Fibroblast of peridontal ligament (primary cell): ENCODE results near the gene MAEA.
"Not testable (repeated sequence)": the region's sequence is repeated elsewhere in the genome, so short reads cannot be mapped to it uniquely, and the experiment has no call there.

Experiments used
- DNase-seq: peaks from one replicate; pipeline ENCODE4 v3.0.0-alpha.2; 2010; ENCODE audit errors: extremely low read depth

The MAEA gene

GRCh38 chr4:1279253-1279652 lies 10.4 kb upstream of the MAEA start:
- DNase-seq: no peak

GRCh38 chr4:1283711-1284110 lies 6.0 kb upstream of the MAEA start:
- no peak for DNase-seq

GRCh38 chr4:1285151-1285789 lies 4.4 kb upstream of the MAEA start:
- DNase-seq: no peak

GRCh38 chr4:1285790-1286553 lies 3.7 kb upstream of the MAEA start:
- no peak for DNase-seq

GRCh38 chr4:1288786-1289185 lies 905 bp upstream of the MAEA start:
- no peak for DNase-seq

GRCh38 chr4:1290165-1290977 lies 680 bp downstream of the MAEA start:
- DNase-seq: no peak

GRCh38 chr4:1291091-1291490 lies 1.4 kb downstream of the MAEA start:
- DNase-seq: no peak

GRCh38 chr4:1291996-1292702 lies 2.5 kb downstream of the MAEA start:
- DNase-seq: no peak

- not testable (repeated sequence) for DNase-seq
Measured at GRCh38 chr4:1292703-1293011, 3.0 kb downstream of the MAEA start.

GRCh38 chr4:1293531-1293941 lies 3.8 kb downstream of the MAEA start:
- DNase-seq: no peak

- no peak for DNase-seq
Measured at GRCh38 chr4:1293991-1294390, 4.3 kb downstream of the MAEA start.

GRCh38 chr4:1294424-1294823 lies 4.7 kb downstream of the MAEA start:
- DNase-seq: no peak

- no peak for DNase-seq
Measured at GRCh38 chr4:1294891-1295290, 5.2 kb downstream of the MAEA start.

GRCh38 chr4:1295405-1296055 lies 5.8 kb downstream of the MAEA start:
- DNase-seq: no peak

GRCh38 chr4:1296324-1297022 lies 6.8 kb downstream of the MAEA start:
- no peak for DNase-seq

- no peak for DNase-seq
Measured at GRCh38 chr4:1297023-1297395, 7.3 kb downstream of the MAEA start.

GRCh38 chr4:1297456-1298325 lies 8.0 kb downstream of the MAEA start:
- no peak for DNase-seq

- DNase-seq: no peak
Measured at GRCh38 chr4:1298461-1298860, 8.8 kb downstream of the MAEA start.

- DNase-seq: no peak
Measured at GRCh38 chr4:1299301-1299860, 9.7 kb downstream of the MAEA start.
